NCI-H1105 treated with DMSO at 0.1 percent for 48 hours (cell line): ENCODE measurements around the gene ADCK1.
"Not testable (repeated sequence)": the region's sequence is repeated elsewhere in the genome, so short reads cannot be mapped to it uniquely, and the experiment has no call there.

Experiments
- DNase-seq: peaks from one replicate; lab custom pipeline; 2025; lab: John Stamatoyannopoulos, UW

ADCK1 gene

DNA sequence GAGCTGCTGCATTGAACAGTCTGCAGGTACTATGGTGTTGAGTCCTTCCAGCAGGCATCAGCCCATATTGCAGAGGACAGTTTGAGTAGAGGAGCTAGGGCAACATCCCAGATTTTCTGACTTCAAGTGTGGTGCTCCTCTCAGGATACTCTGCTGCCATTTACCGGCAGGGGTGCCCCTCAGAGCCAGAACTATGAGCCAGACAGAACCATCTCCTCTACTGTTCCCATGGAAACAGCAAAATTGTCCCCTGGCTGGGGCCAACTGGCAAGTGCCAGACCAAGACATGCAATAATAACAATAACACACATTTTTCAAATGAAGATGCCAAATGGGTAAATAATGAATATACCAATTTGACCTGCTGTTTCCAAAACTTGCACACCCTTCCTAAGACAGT lies 102.9 kb downstream of the ADCK1 start:
- no peak for DNase-seq

DNA sequence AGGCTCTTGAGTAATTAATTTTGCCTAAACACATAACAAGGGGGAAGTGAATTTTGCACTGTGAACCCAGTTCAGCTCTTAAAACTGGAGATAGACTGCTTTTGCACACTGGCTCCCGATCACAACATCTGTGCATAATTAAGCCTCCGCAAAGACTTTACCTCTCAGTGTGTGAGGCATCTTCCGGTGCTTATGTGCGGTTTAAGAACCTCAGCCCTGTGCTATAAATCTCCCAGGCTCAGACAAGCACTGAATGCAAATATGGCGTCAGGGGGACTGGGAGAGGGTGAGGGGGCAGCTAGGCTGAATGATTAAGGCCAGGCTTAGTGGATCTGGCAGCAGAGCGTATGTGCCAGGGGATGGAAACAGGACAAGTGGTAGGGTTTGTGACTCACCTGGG lies 103.3 kb downstream of the ADCK1 start:
- DNase-seq, result no peak

DNA sequence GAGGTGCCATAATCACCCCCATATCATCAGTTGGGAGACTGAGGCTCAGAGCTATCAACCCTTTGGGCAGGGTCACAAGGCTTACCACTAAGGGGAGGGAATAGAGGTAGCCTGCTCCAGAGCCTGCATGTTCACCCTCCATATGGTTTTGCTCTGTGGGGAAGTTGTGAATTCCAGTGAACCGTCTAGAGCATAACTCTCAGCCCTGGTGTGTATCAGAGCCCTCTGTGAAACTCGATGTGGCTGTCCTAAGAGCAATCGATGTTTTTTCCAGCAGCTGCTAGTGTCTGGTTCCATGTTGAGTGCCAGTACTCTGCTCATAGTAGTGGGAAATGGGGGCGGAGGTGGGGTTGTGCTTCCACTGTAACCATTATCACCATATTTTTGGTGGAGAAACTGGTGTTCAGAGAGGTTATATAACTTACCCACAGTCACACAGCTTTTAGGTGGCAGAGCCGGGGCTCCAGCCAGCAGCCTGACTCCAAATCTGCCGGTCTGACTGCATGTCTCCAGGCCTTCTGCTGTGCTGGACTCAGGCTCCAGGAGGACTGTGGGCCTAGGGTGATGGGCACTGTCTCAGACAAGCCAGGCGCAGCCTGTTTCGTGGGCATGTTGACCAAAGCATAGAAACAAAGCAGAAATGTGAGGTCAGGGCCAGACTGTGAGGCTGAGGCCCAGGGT lies 104.2 kb downstream of the ADCK1 start:
- no peak for DNase-seq

GRCh38 chr14:77906446-77906845 lies 106.5 kb downstream of the ADCK1 start:
- DNase-seq, result no peak

DNA sequence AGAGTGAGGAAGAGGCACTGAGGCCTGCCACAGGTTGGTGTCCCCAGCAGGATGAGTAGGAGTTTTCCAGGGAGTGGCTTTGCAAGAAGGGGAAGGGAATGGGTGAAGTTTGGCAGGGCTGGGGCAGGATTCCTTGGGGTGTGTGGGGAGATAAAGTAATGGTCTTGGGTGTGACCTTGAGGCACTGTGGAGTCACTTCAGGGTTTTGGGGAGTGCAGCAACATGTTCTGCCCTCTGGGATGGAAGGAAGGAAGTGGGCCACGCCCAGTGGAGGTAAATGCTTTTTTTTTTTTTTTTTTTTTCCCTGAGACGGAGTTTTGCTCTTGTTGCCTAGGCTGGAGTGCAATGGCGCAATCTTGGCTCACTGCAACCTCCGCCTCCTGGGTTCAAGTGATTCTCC lies 108.9 kb downstream of the ADCK1 start:
- DNase-seq, result no peak

DNA sequence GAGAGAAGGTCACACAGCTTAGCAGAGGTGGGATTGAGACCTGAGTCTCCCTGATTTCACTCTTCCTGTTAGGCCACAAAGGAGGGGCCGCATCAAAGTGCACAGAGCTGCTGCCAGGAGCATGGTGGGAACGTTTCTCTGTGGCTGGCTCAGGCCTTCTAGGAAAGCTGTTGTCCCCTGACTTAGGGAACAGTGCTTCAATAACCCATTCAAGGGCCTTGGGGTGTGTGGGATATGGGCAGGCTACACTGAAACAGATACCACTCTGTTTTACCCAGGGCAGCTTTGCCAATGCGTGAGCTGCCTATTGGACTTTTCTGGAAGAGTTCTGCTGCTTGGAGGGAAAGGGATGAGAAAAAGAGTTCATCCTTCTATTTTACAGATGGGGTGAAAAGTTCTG lies 110.0 kb downstream of the ADCK1 start:
- DNase-seq, result no peak

GRCh38 chr14:77910506-77910905 lies 110.6 kb downstream of the ADCK1 start:
- DNase-seq, result no peak

DNA sequence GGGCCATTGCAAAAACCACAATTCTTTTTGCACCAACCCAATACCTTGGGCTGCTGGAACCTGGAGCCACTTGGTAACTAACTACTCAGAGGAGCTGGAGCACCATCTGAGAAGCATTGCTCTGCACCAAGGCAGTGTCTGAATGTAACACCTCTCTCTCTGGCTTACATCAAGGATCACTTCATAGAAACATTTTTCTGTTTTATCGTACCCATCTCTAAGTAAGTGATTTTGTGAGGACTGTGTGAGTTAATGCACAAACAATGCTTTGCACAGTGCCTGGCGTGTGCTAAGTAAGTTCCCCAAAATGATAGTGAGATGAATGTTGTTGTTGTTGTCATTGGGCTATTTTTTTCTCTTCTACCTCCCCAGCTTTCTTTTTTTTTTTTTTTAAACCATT lies 111.4 kb downstream of the ADCK1 start:
- DNase-seq, result no peak

DNA sequence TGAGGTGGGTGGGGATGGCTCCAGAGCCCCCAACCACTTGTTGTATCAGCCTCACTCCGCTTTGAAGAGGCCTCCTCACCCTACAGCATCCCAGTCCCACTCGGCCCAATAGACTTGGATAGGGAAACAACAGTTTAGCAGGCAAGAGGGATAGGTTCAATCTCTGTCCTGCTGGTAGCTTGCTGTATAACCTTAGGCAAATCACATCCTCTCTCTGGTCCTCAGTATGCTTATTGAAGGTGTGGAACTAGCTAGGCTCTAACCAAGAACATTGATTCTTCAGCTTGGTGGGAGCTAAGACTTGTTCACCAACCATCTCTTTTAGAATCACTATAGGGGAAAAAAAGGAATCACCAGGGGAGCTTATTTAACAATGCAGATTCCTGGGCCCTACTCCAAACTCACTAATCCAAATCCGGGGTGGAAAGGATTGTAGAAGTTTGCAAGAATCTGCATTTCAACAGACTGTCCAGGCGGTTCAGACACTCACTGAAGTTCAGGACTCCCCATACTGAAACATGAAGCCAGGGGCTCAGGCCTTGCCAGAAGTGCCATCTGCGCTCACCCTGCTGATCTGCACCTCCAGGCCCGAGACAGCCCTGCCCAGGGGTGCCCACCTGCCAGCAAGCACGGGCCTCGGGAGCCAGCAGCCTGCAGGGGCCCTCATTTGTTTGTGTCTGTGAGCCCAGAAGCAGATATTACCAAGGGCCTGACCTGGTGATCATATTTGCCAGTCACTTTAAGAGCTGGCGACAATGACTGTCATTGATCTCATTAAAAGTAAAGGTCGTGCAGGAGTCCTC lies 113.0 kb downstream of the ADCK1 start:
- no peak for DNase-seq

GRCh38 chr14:77914073-77914721 lies 114.3 kb downstream of the ADCK1 start:
- no peak for DNase-seq

GRCh38 chr14:77915390-77915789 lies 115.5 kb downstream of the ADCK1 start:
- DNase-seq, result not testable (repeated sequence)

DNA sequence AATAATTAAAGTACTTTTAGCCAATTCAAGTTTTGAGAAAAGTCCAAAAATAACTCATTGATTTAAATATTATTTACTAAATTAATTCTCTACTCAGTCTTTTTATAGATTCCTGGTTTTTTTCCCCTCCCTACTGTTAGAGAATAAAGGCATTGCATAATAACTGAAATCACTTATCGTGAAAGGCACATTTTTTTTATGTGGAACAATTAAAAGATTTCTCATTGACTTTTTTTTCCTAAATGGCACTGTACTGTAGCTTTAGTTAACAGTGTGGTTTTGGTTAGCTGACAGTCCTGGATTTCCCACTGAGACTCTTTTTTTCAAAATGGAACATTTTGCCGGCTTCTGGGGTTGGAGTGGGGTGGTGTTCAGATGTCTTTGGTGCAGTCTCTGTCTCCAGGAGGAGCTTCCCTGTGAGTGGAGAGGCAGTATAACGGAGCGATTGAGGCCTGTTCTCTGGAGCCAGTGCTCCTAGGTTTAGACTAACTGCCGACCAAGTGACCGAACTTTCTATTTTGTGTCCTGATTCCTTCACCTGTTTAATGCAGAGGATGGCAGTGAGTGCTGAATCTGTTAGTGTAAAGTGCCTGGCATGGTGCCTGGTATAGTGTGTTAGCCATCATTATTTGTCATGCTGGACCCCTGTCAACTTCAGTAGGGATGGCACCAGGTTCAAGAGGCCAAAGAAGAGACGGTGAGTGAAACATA lies 117.7 kb downstream of the ADCK1 start:
- DNase-seq, result no peak

GRCh38 chr14:77918448-77918847 lies 118.5 kb downstream of the ADCK1 start:
- DNase-seq, result no peak

DNA sequence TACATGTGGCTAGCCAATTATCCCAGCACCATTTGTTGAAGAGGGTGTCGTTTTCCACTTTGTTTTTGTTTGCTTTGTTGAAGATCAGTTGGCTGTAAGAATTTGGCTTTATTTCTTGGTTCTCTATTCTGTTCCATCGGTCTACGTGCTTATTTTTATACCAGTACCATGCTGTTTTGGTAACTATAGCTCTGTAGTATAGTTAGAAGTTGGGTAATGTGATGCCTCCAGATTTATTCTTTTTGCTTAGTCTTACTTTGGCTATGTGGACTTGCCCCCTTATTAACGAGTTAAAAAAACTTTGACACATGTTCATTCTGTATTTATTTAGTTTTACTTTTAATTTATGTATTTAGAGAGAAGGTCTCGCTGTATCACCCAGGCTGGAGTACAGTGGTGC lies 120.4 kb downstream of the ADCK1 start:
- no peak for DNase-seq

GRCh38 chr14:77921818-77922217 lies 121.9 kb downstream of the ADCK1 start:
- no peak for DNase-seq

DNA sequence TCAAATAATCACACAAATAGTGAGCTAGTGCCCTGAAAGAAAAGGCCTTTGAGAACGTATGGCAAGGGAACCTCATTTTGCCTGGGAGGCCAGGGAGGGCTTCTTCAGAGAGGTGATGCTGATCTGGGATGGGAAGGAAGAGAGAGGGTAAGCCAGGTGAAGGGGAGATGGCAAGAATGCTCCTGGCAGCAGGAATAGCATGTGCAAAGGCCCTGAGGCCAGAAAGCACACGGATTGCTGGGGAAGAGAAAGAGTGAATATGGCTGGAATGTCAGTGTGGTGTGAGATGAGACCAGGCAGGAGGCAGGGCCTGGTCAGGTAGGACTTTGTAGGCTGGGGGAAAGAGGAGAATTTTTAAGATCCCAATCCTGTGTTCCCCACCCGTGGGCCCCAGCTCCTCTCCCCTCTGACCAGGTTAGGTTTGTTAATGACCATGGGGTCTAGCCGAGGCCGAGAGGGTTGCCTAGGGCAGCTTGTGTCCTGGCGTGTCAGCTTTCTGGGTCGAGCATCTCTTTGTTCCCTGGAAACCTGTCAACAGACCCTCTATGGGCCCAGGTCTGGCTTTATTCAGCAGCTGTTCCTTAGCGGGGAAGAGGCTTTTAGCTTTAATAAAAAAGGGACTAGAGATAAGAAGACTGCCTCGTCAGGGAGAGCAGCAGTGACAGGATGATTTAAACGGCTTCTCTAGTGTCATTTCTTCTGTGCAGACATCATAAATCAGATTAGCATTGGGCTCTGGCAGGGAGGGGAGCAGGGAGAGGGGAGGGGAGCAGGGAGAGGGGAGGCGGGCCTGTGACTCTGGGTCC lies 123.4 kb downstream of the ADCK1 start:
- DNase-seq, result no peak

DNA sequence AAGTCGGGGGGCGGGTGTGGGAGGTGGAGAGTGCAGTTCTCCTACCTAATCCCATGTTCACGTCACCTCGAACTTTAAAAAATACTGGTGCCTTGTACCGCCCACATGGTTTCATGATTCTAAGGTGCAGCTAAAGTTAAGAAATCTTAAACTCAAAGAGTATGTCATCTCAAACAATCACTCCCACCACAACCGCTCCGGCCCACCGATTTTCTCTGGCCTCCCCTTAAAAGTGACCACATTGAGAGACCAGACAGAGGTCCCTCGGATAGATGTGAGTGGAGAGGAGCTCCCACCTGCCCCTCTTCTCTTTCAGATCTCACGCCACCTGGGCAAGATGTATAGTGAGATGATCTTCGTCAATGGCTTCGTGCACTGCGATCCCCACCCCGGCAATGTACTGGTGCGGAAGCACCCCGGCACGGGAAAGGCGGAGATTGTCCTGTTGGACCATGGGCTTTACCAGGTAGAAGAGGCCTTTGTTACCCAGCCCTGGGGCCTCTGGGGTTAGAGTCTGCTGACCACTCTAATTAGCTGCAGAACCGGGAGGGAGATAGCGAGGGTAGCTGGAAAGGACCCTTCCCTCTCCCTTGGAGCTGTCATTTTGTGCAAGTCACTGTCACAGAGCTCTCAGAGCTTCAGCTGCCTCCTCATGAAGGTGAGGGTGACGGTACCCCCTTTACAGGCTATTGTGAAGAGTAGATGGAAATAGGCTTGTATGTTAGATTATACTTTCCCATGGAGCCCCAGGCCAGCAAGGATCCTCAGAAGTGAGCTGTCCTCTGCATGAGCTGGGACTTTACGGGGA lies 124.4 kb downstream of the ADCK1 start:
- DNase-seq, result no peak

DNA sequence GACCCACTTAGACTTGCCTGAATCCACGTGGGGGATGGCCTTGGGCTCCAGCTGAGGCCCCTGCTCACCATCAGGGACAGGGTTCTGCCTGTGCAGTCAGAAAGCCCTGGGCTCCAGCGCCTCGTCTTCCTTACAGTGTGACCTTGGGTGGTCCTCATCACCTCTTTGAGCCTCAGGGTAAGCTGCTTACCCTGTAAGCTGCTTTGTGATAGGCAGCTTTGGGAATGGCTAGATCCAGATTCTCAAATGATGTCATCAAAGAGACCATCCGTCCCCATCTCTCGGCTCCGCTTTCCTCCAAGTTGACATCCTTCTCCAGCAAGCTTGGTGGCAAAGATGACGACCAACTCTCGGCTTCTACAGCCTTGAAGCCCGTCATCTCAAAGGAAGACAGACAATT lies 127.0 kb downstream of the ADCK1 start:
- DNase-seq, result no peak

DNA sequence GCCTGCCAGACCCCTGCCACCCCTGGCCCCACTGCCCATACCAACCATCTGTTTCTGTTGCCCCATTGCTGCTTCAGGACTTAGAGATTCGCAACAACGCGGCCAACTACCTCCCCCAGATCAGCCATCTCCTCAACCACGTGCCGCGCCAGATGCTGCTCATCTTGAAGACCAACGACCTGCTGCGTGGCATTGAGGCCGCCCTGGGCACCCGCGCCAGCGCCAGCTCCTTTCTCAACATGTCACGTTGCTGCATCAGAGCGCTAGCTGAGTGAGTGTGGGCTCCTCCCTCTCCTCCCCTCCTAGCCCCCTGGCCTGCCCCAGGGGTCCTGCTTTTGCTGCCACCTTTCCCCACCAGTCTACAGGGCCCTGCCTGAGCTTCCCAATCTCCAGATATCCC lies 131.5 kb downstream of the ADCK1 start:
- no peak for DNase-seq

- DNase-seq, result no peak
These were observed 136.3 kb downstream of the ADCK1 start for GRCh38 chr14:77936138-77936639.

GRCh38 chr14:77947372-77947771 lies 147.5 kb downstream of the ADCK1 start:
- DNase-seq, result no peak
